NB4 (cell line): ENCODE results near the gene KLF16.

Experiments
- CTCF ChIP-seq: IDR thresholded peaks from one replicate; pipeline ENCODE4 v1.5.1; 2012; ENCODE audit warnings: low read depth, low read length
- MAX ChIP-seq: IDR thresholded peaks from 2 replicates; pipeline ENCODE4 v1.6.1; 2011; ENCODE audit warnings: low read depth, low read length
- MYC ChIP-seq: IDR thresholded peaks from 2 replicates; pipeline ENCODE4 v1.6.1; 2011; ENCODE audit warnings: low read depth, low read length
- POLR2A ChIP-seq: IDR thresholded peaks from 2 replicates; pipeline ENCODE4 v1.6.1; 2011; ENCODE audit warnings: mild to moderate bottlenecking; ENCODE audit not compliant: insufficient read length; ENCODE audit errors: extremely low read depth

GRCh38 chr19:1823020-1823419 lies 40.4 kb downstream of the KLF16 start:
- TF ChIP-seq CTCF = no peak
- no peak for TF ChIP-seq POLR2A
- TF ChIP-seq MAX = no peak
- TF ChIP-seq MYC = no peak
